Tibial nerve (tissue), 4 donors: ENCODE measurements around the gene RIPK3.

ENCODE experiments used
- EP300 ChIP-seq, 2 donors: sonication (generic); formaldehyde crosslinking; IDR thresholded peaks; one replicate each; pipeline ENCODE4 v1.6.1; 2017; ENCODE audit warnings: antibody characterized with exemption in 2 of 2, mild to moderate bottlenecking in 1 of 2
- POLR2A ChIP-seq, 2 donors: fragments of 450-650 bp; IDR thresholded peaks; one replicate each; pipeline ENCODE4 v1.6.1; 2017; ENCODE audit warnings: antibody characterized with exemption in 2 of 2, mild to moderate bottlenecking in 2 of 2, moderate library complexity in 2 of 2
- TF ChIP-seq, protein P1 (sequence below), 5 experiments: fragments of 200-600 bp in 3 of 5; fragments of 450-650 bp in 2 of 5; sonication (generic) in 3 of 5; IDR thresholded peaks; one replicate each; pipeline ENCODE4 v1.5.1; 2016 to 2019; ENCODE audit warnings: antibody characterized with exemption in 5 of 5, mild to moderate bottlenecking in 3 of 5, moderate library complexity in 2 of 5

GRCh38 chr14:24292118-24292807 lies 47.5 kb downstream of the RIPK3 start:
- TF ChIP-seq, protein P1, sequence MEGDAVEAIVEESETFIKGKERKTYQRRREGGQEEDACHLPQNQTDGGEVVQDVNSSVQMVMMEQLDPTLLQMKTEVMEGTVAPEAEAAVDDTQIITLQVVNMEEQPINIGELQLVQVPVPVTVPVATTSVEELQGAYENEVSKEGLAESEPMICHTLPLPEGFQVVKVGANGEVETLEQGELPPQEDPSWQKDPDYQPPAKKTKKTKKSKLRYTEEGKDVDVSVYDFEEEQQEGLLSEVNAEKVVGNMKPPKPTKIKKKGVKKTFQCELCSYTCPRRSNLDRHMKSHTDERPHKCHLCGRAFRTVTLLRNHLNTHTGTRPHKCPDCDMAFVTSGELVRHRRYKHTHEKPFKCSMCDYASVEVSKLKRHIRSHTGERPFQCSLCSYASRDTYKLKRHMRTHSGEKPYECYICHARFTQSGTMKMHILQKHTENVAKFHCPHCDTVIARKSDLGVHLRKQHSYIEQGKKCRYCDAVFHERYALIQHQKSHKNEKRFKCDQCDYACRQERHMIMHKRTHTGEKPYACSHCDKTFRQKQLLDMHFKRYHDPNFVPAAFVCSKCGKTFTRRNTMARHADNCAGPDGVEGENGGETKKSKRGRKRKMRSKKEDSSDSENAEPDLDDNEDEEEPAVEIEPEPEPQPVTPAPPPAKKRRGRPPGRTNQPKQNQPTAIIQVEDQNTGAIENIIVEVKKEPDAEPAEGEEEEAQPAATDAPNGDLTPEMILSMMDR (IDR thresholded peaks at IDR 0.05) = no peak
- no peak for TF ChIP-seq POLR2A (IDR thresholded peaks at IDR 0.05)
- TF ChIP-seq EP300 (IDR thresholded peaks at IDR 0.05) = no peak
